NCI-H187 (cell line): Measurements from ENCODE around the gene ERICH2.

Experiments used
- DNase-seq, 2 experiments: peaks; one replicate each; lab custom pipeline; 2025; lab: John Stamatoyannopoulos, UW

Gene ERICH2

GRCh38 chr2:170762760-170763159 is 7.4 kb upstream of the ERICH2 start:
- no peak for DNase-seq

- no peak for DNase-seq
Observed at GRCh38 chr2:170763232-170763631, 6.9 kb upstream of the ERICH2 start.

- DNase-seq = no peak
Observed at GRCh38 chr2:170764880-170765261, 5.3 kb upstream of the ERICH2 start.

GRCh38 chr2:170766693-170767092 is 3.5 kb upstream of the ERICH2 start:
- no peak for DNase-seq

- DNase-seq = peak; percentile 12 to 64
Observed at GRCh38 chr2:170770606-170771420, 635 bp downstream of the ERICH2 start.

- no peak for DNase-seq
Observed at GRCh38 chr2:170771421-170771937, 1.3 kb downstream of the ERICH2 start.

GRCh38 chr2:170772295-170772694 is 2.1 kb downstream of the ERICH2 start:
- DNase-seq = no peak

- no peak for DNase-seq
Observed at GRCh38 chr2:170774074-170774473, 3.9 kb downstream of the ERICH2 start.

- no peak for DNase-seq
Observed at GRCh38 chr2:170778900-170779299, 8.7 kb downstream of the ERICH2 start.

- no peak for DNase-seq
Observed at GRCh38 chr2:170779304-170779703, 9.1 kb downstream of the ERICH2 start.

- no peak for DNase-seq
Observed at GRCh38 chr2:170782673-170783072, 12.5 kb downstream of the ERICH2 start.

- no peak for DNase-seq
Observed at GRCh38 chr2:170783549-170783948, 13.4 kb downstream of the ERICH2 start.

GRCh38 chr2:170798996-170799395 is 28.8 kb downstream of the ERICH2 start:
- DNase-seq = no peak

- no peak for DNase-seq
Observed at GRCh38 chr2:170806548-170806947, 36.4 kb downstream of the ERICH2 start.

GRCh38 chr2:170812710-170813600 is 42.8 kb downstream of the ERICH2 start:
- DNase-seq = peak; percentile 7 to 73

- no peak for DNase-seq
Observed at GRCh38 chr2:170813611-170814532, 43.7 kb downstream of the ERICH2 start.

GRCh38 chr2:170814533-170815230 is 44.5 kb downstream of the ERICH2 start:
- no peak for DNase-seq

- DNase-seq = no peak
Observed at GRCh38 chr2:170815311-170815710, 45.1 kb downstream of the ERICH2 start.

- DNase-seq = peak; percentile 37 to 47
Observed at GRCh38 chr2:170815746-170816503, 45.7 kb downstream of the ERICH2 start.

GRCh38 chr2:170816504-170817092 is 46.4 kb downstream of the ERICH2 start, which contains the start of gene GAD1:
Gene GAD1 (plus strand): TSS chr2:170816887. CDS start chr2:170818592, 1,705 bp downstream.
- peak; percentile 45 to 53 for DNase-seq
